Endodermal cell (in vitro differentiated cells): Measurements from ENCODE around the gene AKT3. TPM values are rescaled to one million over a fixed set of nuclear protein-coding genes. Genes with fewer than 3 reads are reported as not detected.

Source experiments
- DNase-seq: peaks from one replicate; pipeline ENCODE4 v3.0.0-alpha.2; 2017
- H3K27ac ChIP-seq: 2 replicates; pipeline ENCODE4 v1.5.1; 2013; ENCODE audit warnings: mild to moderate bottlenecking, low read depth, low read length, moderate library complexity
- H3K27me3 ChIP-seq: 2 replicates; pipeline ENCODE4 v1.6.1; 2013; ENCODE audit warnings: mild to moderate bottlenecking, low read length, moderate library complexity; ENCODE audit not compliant: insufficient read depth, control insufficient read depth, poor library complexity, severe bottlenecking
- H3K36me3 ChIP-seq: 2 replicates; pipeline ENCODE4 v1.7.0; 2013; ENCODE audit warnings: mild to moderate bottlenecking, low read length, moderate library complexity; ENCODE audit not compliant: control insufficient read depth, insufficient read depth
- H3K4me1 ChIP-seq: one replicate; pipeline ENCODE4 v1.7.0; 2013; ENCODE audit warnings: low read length; ENCODE audit not compliant: control insufficient read depth, insufficient read depth
- H3K4me3 ChIP-seq: 2 replicates; pipeline ENCODE4 v1.5.1; 2013; ENCODE audit warnings: mild to moderate bottlenecking, low read length, moderate library complexity
- H3K9ac ChIP-seq: 2 replicates; pipeline ENCODE4 v1.6.1; 2013; ENCODE audit warnings: mild to moderate bottlenecking, low read length, moderate library complexity; ENCODE audit not compliant: poor library complexity, severe bottlenecking; ENCODE audit errors: extremely low read depth
- H3K9me3 ChIP-seq: 2 replicates; pipeline ENCODE4 v1.6.1; 2013; ENCODE audit warnings: mild to moderate bottlenecking, low read length, moderate library complexity; ENCODE audit not compliant: control insufficient read depth
- H3K27ac Mint-ChIP-seq: 2 replicates; pipeline ENCODE4 v1.8.0; 2020; ENCODE audit warnings: mixed read lengths
- H3K27me3 Mint-ChIP-seq: 2 replicates; pipeline ENCODE4 v1.8.0; 2021; ENCODE audit warnings: mild to moderate bottlenecking, mixed read lengths; ENCODE audit not compliant: insufficient read depth
- H3K36me3 Mint-ChIP-seq: 2 replicates; pipeline ENCODE4 v1.8.0; 2020; ENCODE audit warnings: low read depth, mixed read lengths
- H3K4me1 Mint-ChIP-seq: 2 replicates; pipeline ENCODE4 v1.8.0; 2020; ENCODE audit warnings: mixed read lengths
- H3K4me3 Mint-ChIP-seq: 2 replicates; pipeline ENCODE4 v1.8.0; 2020; ENCODE audit warnings: mild to moderate bottlenecking, moderate library complexity, mixed read lengths
- H3K9me3 Mint-ChIP-seq: 2 replicates; pipeline ENCODE4 v1.8.0; 2020; ENCODE audit warnings: mild to moderate bottlenecking, mixed read lengths
- CTCF ChIP-seq: fragments of 200-600 bp; sonication (generic); conservative IDR thresholded peaks from 2 replicates; pipeline ENCODE4 v1.5.0; 2021; ENCODE audit warnings: antibody characterized with exemption, mild to moderate bottlenecking
- WGBS, 2 experiments: methylation state at CpG; one replicate each; pipeline versions ENCODE4 v1.1.5 to v1.1.7; 2013; ENCODE audit warnings: missing lambda C conversion rate in 2 of 2, mixed read lengths in 1 of 2; ENCODE audit not compliant: insufficient coverage in 1 of 2, insufficient read length in 1 of 2; 5-methylcytosine and 5-hydroxymethylcytosine counted together
- total RNA-seq, 2 donors: library from RNA; stranded (reverse); fragmentation: NEBNext Ultra II Directional in 1 of 2; extraction: Animal tissue kit (Norgen Biotek cat#: 25700) in 1 of 2; gene quantifications; 2 replicates in 1 of 2; 3 replicates in 1 of 2; pipeline ENCODE4 v1.2.1, GENCODE V29; 2021

AKT3 gene
- total RNA-seq, 2 donors from 2014 or later: 38.2 to 49.1 TPM

DNA sequence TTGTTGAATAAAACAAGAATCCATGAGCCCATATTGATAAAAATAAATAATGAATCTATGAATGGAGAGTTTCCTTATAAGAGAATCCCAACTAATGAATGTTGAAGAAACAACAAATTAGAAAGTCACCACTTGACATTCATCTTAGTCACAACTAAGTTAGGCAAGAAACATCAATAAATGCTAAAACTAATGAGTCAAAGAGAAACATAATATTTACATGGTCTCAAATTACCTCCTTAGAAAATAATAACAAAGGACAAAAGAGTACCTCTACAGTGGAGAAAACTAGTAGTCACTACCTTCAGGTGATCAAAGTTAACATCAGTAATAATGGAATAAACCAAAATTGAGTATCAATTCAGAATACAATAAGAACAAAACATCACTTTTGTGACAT is 93.5 kb downstream of the AKT3 start:
- Histone ChIP-seq H3K27me3 (no peaks in the 10 kb centered on the region), H3K27ac (no peak overlapping the region), H3K36me3 (no peaks in the 10 kb centered on the region), H3K9me3 (no peaks in the 10 kb centered on the region), H3K4me3 (no peak overlapping the region), H3K4me1 (no peaks in the 10 kb centered on the region), H3K9ac (no peak overlapping the region)
- Mint-ChIP-seq H3K9me3 (no peaks in the 10 kb centered on the region), H3K27me3 (no peaks in the 10 kb centered on the region), H3K4me1 (no peaks in the 10 kb centered on the region), H3K4me3 (no peak overlapping the region), H3K27ac (no peak overlapping the region), H3K36me3 (no peaks in the 10 kb centered on the region)
- TF ChIP-seq CTCF: no peak
- no peak for DNase-seq

DNA sequence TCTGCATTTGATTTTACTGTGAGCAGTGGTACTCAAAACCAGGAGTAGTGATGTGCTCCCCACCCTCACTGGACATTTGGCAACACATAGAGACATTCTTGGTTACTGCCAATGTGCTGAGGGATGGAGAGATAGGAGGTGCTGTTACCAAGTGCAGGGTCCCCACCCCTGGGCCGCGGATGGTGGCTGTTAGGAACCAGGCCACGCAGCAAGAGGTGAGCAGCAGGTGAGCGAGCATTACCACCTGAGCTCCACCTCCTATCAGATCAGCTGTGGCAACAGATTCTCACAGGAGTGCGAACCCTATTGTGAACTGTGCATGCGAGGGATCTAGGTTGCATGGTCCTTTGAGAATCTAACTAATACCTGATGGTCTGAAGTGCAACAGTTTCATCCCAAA is 95.7 kb downstream of the AKT3 start:
- Histone ChIP-seq H3K4me1 (no peaks in the 10 kb centered on the region), H3K9me3 (no peaks in the 10 kb centered on the region), H3K27me3 (no peaks in the 10 kb centered on the region), H3K4me3 (no peak overlapping the region), H3K36me3 (no peaks in the 10 kb centered on the region), H3K27ac (no peak overlapping the region), H3K9ac (no peak overlapping the region)
- Mint-ChIP-seq H3K4me1 (no peaks in the 10 kb centered on the region), H3K27ac (no peak overlapping the region), H3K4me3 (no peak overlapping the region), H3K9me3 (no peaks in the 10 kb centered on the region), H3K36me3 (no peaks in the 10 kb centered on the region), H3K27me3 (no peaks in the 10 kb centered on the region)
- no peak for DNase-seq
- TF ChIP-seq CTCF: no peak
- 92 to 98% methylated on average over 6 of the region's 6 CpGs for WGBS, 2 experiments

GRCh38 chr1:243751506-243751905 is 98.5 kb downstream of the AKT3 start:
- Histone ChIP-seq H3K4me3 (no peak overlapping the region), H3K9me3 (no peaks in the 10 kb centered on the region), H3K27me3 (no peaks in the 10 kb centered on the region), H3K9ac (no peak overlapping the region), H3K36me3 (no peaks in the 10 kb centered on the region), H3K4me1 (no peaks in the 10 kb centered on the region), H3K27ac (peak overlapping the region; percentile 34)
- TF ChIP-seq CTCF: no peak
- Mint-ChIP-seq H3K27me3 (no peaks in the 10 kb centered on the region), H3K4me1 (peaks cover 6% of the 10 kb centered on the region), H3K4me3 (no peak overlapping the region), H3K9me3 (no peaks in the 10 kb centered on the region), H3K27ac (no peak overlapping the region), H3K36me3 (no peaks in the 10 kb centered on the region)
- DNase-seq: no peak
- WGBS, 2 experiments: 100% methylated on average over 1 of the region's 1 CpG; no CpG with 5 or more reads in 1 of the 2 experiments
